H1 (cell line): ENCODE measurements around the gene ZMPSTE24. TPM values are rescaled to one million over a fixed set of nuclear protein-coding genes. Genes with fewer than 3 reads are reported as not detected.

Source experiments
- BCL11A ChIP-seq, 2 experiments: IDR thresholded peaks; one replicate each; pipeline ENCODE4 v1.6.1; 2011; ENCODE audit warnings: low read depth in 2 of 2, low read length in 2 of 2, mild to moderate bottlenecking in 2 of 2
- EZH2 ChIP-seq: fragments of 200-600 bp; sonication (generic); IDR thresholded peaks from 2 replicates; pipeline ENCODE4 v1.7.1; 2012; ENCODE audit warnings: low read depth, mild to moderate bottlenecking, moderate library complexity, low read length, inconsistent platforms; ENCODE audit not compliant: severe bottlenecking
- HDAC2 ChIP-seq, 2 experiments: fragments of 300-600 bp in 1 of 2; sonication (generic) in 1 of 2; IDR thresholded peaks; 2 replicates each; pipeline ENCODE4 v1.6.1; 2011 to 2012; ENCODE audit warnings: low read depth in 2 of 2, low read length in 2 of 2, mild to moderate bottlenecking in 2 of 2, moderate library complexity in 2 of 2, borderline replicate concordance in 1 of 2, inconsistent platforms in 1 of 2
- KDM4A ChIP-seq: IDR thresholded peaks from one replicate; pipeline ENCODE4 v1.7.1; 2012; ENCODE audit warnings: low read depth, mild to moderate bottlenecking, moderate library complexity, low read length, inconsistent platforms; ENCODE audit not compliant: severe bottlenecking
- PHF8 ChIP-seq: fragments of 200-600 bp; sonication (generic); conservative IDR thresholded peaks from 2 replicates; pipeline ENCODE4 v1.7.1; 2012; ENCODE audit warnings: low read depth, mild to moderate bottlenecking, inconsistent platforms, low read length, moderate library complexity
- RBBP5 ChIP-seq: IDR thresholded peaks from 2 replicates; pipeline ENCODE4 v1.7.1; 2012; ENCODE audit warnings: low read depth, mild to moderate bottlenecking, inconsistent platforms, low read length, moderate library complexity, borderline replicate concordance
- SUZ12 ChIP-seq: fragments of 200-600 bp; sonication (generic); IDR thresholded peaks from 2 replicates; pipeline ENCODE4 v1.6.1; 2012; ENCODE audit warnings: mild to moderate bottlenecking, inconsistent platforms, low read length, moderate library complexity, mixed read lengths
- TAF7 ChIP-seq: optimal IDR thresholded peaks from 2 replicates; pipeline ENCODE3; 2011; ENCODE audit warnings: low read depth, mild to moderate bottlenecking, inconsistent platforms, low read length, moderate library complexity, borderline replicate concordance
- TCF12 ChIP-seq: IDR thresholded peaks from 2 replicates; pipeline ENCODE4 v1.6.1; 2011; ENCODE audit warnings: low read depth, mild to moderate bottlenecking, low read length
- polyA plus RNA-seq, 7 experiments: library from polyadenylated mRNA; depleted of rRNA in 3 of 7; stranded (reverse) in 5 of 7; unstranded in 2 of 7; fragments of >200 nt in 5 of 7; fragments of 200-250 nt in 2 of 7; gene quantifications; 1 replicate in 5 of 7; 2 replicates in 1 of 7; 4 replicates in 1 of 7; pipeline versions ENCODE4 v1.2.1 to v1.2.3, GENCODE V29; 2011 to 2013; ENCODE audit warnings: missing spikeins in 2 of 7, mixed read lengths in 2 of 7
- total RNA-seq: library from RNA; stranded (reverse); fragmentation: NEBNext Ultra II Directional; extraction: Animal tissue kit (Norgen Biotek cat#: 25700); gene quantifications from 2 replicates; pipeline ENCODE4 v1.2.1, GENCODE V29; 2021
- TF ChIP-seq, protein P1 (sequence below): IDR thresholded peaks from 2 replicates; pipeline ENCODE4 v1.6.1; 2012; ENCODE audit warnings: low read length, inconsistent platforms

Gene ZMPSTE24
- total and polyA plus RNA-seq, 2 of the 8 experiments (the other 6 are each of a cell fraction or from before 2014, with no cell fraction given), result 12.7 to 42.9 TPM

DNA sequence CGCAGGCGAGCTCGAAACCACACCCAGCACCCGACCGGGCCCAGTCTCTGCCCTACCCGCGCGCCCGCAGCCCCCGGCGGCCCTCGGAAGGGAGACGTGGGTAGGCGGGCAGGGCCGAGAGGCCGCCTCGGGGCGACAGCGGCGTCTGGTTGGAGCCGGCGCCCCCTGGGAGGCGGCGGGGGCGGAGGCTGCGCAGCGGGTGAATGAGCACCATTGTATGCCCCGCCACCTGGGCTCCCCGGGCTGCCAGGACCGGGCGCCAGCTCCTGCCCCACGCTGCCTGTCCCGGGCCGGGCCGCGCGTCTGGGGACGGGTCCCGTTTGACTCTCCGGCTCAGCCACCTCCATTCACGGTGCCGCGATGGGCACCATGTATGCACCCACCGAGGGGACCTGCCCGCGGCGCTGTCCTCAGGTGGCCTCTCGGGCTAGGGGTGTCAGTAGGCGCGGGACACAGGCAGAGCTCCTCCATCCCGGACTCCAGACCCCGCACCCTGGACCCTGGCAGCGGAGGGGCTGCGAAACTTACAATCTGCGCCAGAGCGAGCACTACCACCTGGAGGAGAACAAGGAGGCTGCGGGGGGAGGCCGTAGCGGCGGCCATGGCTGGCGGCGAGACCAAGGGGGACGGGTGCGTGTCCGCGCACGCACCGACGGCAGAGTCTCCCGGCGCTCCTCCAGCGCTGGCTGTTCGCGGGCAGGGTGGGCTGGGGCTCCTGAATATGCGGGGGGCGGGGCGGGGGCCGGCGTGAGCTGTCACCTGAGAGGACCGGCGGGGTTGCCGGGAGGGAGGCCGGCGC is 58.8 kb downstream of the ZMPSTE24 start, which contains the start of gene COL9A2 (continued):
- TF ChIP-seq, protein P1, sequence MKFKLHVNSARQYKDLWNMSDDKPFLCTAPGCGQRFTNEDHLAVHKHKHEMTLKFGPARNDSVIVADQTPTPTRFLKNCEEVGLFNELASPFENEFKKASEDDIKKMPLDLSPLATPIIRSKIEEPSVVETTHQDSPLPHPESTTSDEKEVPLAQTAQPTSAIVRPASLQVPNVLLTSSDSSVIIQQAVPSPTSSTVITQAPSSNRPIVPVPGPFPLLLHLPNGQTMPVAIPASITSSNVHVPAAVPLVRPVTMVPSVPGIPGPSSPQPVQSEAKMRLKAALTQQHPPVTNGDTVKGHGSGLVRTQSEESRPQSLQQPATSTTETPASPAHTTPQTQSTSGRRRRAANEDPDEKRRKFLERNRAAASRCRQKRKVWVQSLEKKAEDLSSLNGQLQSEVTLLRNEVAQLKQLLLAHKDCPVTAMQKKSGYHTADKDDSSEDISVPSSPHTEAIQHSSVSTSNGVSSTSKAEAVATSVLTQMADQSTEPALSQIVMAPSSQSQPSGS, result no peak
- TF ChIP-seq SUZ12 (peak; percentile 70), TAF7 (no peak), KDM4A (peak; percentile 74), PHF8 (no peak), RBBP5 (peak; percentile 40; the same call in 1 of the 2 replicates), TCF12 (no peak), EZH2 (peak; percentile 57), BCL11A (IDR thresholded peaks at IDR 0.05; ENCODE audit: low read depth in 2 of 2, low read length in 2 of 2) (no peak), HDAC2 (IDR thresholded peaks at IDR 0.05; ENCODE audit: borderline replicate concordance in 1 of 2, low read depth in 2 of 2, low read length in 2 of 2) (no peak)
